ENCODE data around the gene RCAN3. TPM values are rescaled to one million over a fixed set of nuclear protein-coding genes. Genes with fewer than 3 reads are reported as not detected.

Gene RCAN3
- total and polyA plus RNA-seq, 2 of the 4 experiments (the other 2 are of a cell fraction) = 4.0 to 5.9 TPM

DNA sequence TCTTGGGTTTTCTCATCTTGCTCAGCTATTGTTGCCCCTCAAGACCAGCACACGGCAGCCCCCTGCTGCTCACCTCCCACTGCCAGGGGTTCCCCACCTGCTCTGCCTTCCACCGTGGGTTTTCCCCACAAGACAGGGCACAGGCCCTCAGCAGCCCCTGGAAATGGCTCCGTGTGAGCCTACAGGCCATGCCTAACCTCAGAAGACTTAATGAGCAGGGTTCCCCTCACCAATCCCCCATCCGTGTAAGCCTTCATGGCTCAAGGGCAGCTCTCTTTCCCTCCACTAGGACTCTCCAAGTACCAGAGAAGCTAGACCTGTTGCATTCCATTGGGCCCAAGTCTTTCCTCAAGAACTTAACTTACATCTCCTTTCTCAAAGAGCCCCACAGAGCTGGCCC lies 18.4 kb upstream of the RCAN3 start:
- Histone ChIP-seq H3K27me3 (ENCODE audit: control insufficient read depth, insufficient read depth, low read length) (no peaks in the 10 kb centered on the region; the same call in 1 of the 2 replicates), H3K4me1 (ENCODE audit: control insufficient read depth, insufficient read depth, low read length) (no peaks in the 10 kb centered on the region), H2BK5ac (ENCODE audit: low read depth, low read length, poor library complexity, severe bottlenecking) (no peak overlapping the region), H3K14ac (replicated peaks; ENCODE audit: low read depth, low read length) (no peak overlapping the region), H3K9me3 (ENCODE audit: control insufficient read depth, insufficient read depth, low read length) (no peaks in the 10 kb centered on the region), H3K79me1 (ENCODE audit: low read depth in 1 of 2, low read length in 2 of 2) (no peaks in the 10 kb centered on the region), H4K20me1 (ENCODE audit: insufficient read depth, low read length) (no peaks in the 10 kb centered on the region), H3K56ac (ENCODE audit: extremely low read depth, insufficient read depth, low read length) (no peak overlapping the region), H3K4ac (ENCODE audit: low read depth, low read length) (no peak overlapping the region), H2BK120ac (ENCODE audit: low read depth, low read length) (no peak overlapping the region), H3K27ac (ENCODE audit: insufficient read depth, low read length) (no peak overlapping the region), H3K4me3 (ENCODE audit: insufficient read depth, low read depth, low read length) (no peak overlapping the region), H2BK20ac (ENCODE audit: low read depth, low read length) (no peak overlapping the region), H2AK5ac (ENCODE audit: low read depth, low read length) (no peak overlapping the region), H2AFZ (replicated peaks; ENCODE audit: low read length, poor library complexity) (no peak overlapping the region), H3K18ac (ENCODE audit: low read depth, low read length) (no peak overlapping the region), H3K23ac (ENCODE audit: low read depth, low read length) (no peak overlapping the region), H2AK9ac (replicated peaks; ENCODE audit: low read depth, low read length, poor library complexity) (no peak overlapping the region), H4K91ac (ENCODE audit: insufficient read depth, low read depth, low read length) (no peak overlapping the region), H3K4me2 (ENCODE audit: low read depth, low read length) (no peak overlapping the region), H3K36me3 (ENCODE audit: control insufficient read depth, insufficient read depth, low read length) (no peaks in the 10 kb centered on the region), H3K9me1 (ENCODE audit: insufficient read depth, low read length) (no peaks in the 10 kb centered on the region), H2BK15ac (ENCODE audit: low read depth, low read length) (no peak overlapping the region), H4K8ac (ENCODE audit: low read depth in 2 of 2, low read length in 2 of 2) (no peak overlapping the region), H3K9ac (ENCODE audit: low read depth, low read length) (no peak overlapping the region), H4K5ac (ENCODE audit: low read depth, low read length) (no peak overlapping the region)
- POLR2A ChIA-PET (ENCODE audit: unreplicated experiment) = interaction anchor here (0.6 kb wide), 1 partner anchor 24 kb away, joined by 4 read pairs; no protein-coding TSS in a partner anchor
- TF ChIP-seq, protein P1, sequence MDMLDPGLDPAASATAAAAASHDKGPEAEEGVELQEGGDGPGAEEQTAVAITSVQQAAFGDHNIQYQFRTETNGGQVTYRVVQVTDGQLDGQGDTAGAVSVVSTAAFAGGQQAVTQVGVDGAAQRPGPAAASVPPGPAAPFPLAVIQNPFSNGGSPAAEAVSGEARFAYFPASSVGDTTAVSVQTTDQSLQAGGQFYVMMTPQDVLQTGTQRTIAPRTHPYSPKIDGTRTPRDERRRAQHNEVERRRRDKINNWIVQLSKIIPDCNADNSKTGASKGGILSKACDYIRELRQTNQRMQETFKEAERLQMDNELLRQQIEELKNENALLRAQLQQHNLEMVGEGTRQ (IDR thresholded peaks at IDR 0.05; ENCODE audit: low read depth, low read length) = no peak
- no peak for TF ChIP-seq RAD21 (IDR thresholded peaks at IDR 0.05; ENCODE audit: low read length)
- TF ChIP-seq CHD1 (IDR thresholded peaks at IDR 0.05; ENCODE audit: low read depth, low read length) = no peak
- no peak for TF ChIP-seq NFE2L2 (IDR thresholded peaks at IDR 0.05; ENCODE audit: low read depth, low read length)
- TF ChIP-seq RFX5 (IDR thresholded peaks at IDR 0.05; ENCODE audit: low read depth, low read length) = no peak
- TF ChIP-seq FOS (IDR thresholded peaks at IDR 0.05; ENCODE audit: low read depth, low read length) = no peak
- TF ChIP-seq BHLHE40 (IDR thresholded peaks at IDR 0.05; ENCODE audit: low read depth, low read length) = no peak
- TF ChIP-seq RCOR1 (IDR thresholded peaks at IDR 0.05; ENCODE audit: insufficient replicate concordance, low read length) = no peak
- TF ChIP-seq POLR2A (IDR thresholded peaks at IDR 0.05; ENCODE audit: low read depth, low read length) = no peak
- TF ChIP-seq ELK1 (IDR thresholded peaks at IDR 0.05; ENCODE audit: borderline replicate concordance, low read depth, low read length) = no peak
- TF ChIP-seq SMC3 (IDR thresholded peaks at IDR 0.05; ENCODE audit: low read depth, low read length) = no peak
- TF ChIP-seq, protein P2, sequence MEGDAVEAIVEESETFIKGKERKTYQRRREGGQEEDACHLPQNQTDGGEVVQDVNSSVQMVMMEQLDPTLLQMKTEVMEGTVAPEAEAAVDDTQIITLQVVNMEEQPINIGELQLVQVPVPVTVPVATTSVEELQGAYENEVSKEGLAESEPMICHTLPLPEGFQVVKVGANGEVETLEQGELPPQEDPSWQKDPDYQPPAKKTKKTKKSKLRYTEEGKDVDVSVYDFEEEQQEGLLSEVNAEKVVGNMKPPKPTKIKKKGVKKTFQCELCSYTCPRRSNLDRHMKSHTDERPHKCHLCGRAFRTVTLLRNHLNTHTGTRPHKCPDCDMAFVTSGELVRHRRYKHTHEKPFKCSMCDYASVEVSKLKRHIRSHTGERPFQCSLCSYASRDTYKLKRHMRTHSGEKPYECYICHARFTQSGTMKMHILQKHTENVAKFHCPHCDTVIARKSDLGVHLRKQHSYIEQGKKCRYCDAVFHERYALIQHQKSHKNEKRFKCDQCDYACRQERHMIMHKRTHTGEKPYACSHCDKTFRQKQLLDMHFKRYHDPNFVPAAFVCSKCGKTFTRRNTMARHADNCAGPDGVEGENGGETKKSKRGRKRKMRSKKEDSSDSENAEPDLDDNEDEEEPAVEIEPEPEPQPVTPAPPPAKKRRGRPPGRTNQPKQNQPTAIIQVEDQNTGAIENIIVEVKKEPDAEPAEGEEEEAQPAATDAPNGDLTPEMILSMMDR (conservative IDR thresholded peaks at IDR 0.05; ENCODE audit: low read depth, low read length) = no peak
- TF ChIP-seq MAFK (IDR thresholded peaks at IDR 0.05; ENCODE audit: low read depth, low read length) = no peak
- TF ChIP-seq CEBPB (IDR thresholded peaks at IDR 0.05; ENCODE audit: low read depth, low read length) = no peak
- no peak for TF ChIP-seq MXI1 (IDR thresholded peaks at IDR 0.05; ENCODE audit: borderline replicate concordance, low read depth, low read length)
- no peak for TF ChIP-seq MAZ (IDR thresholded peaks at IDR 0.05; ENCODE audit: borderline replicate concordance, low read depth, low read length)
- dilution Hi-C loops (cut with HindIII; ENCODE audit: low sequenced_read_pairs, unreplicated experiment) (no loop called here), intact Hi-C loops (cut with micrococcal nuclease) (no loop called here), in situ Hi-C loops (cut with MboI; ENCODE audit: low sequenced_read_pairs) (no loop called here)
- CTCF ChIA-PET = no interaction called here
- DNase-seq (no peak), ATAC-seq (ENCODE audit: low read depth) (no peak)
- BruUV-seq (replicated peaks) = no TSS peak
- 47% methylated on average over 3 of the region's 4 CpGs; no CpG with 5 or more reads in 1 of the 2 experiments for WGBS, 2 experiments (ENCODE audit: extremely low coverage in 2 of 2, insufficient read length in 1 of 2)

Data from IMR-90 (cell line).